GM21737 (cell line): ENCODE results near the gene MCF2L.

Source experiments
- ATAC-seq: cut with Tn5 transposase; IDR thresholded peaks from one replicate; pipeline ENCODE4 v1.9.1; 2021; ENCODE audit warnings: mild to moderate bottlenecking, moderate library complexity; ENCODE audit not compliant: unreplicated experiment

MCF2L gene

GRCh38 chr13:112979406-112979902, 10.4 kb downstream of the MCF2L start:
- no peak for ATAC-seq

GRCh38 chr13:112980434-112980833, 11.4 kb downstream of the MCF2L start:
- no peak for ATAC-seq

- no peak for ATAC-seq
These were observed 12.4 kb downstream of the MCF2L start for GRCh38 chr13:112981451-112981850.

- no peak for ATAC-seq
These were observed 13.4 kb downstream of the MCF2L start for GRCh38 chr13:112982281-112983041.

- ATAC-seq = no peak
These were observed 14.0 kb downstream of the MCF2L start for GRCh38 chr13:112983042-112983305.

- no peak for ATAC-seq
These were observed 14.6 kb downstream of the MCF2L start for GRCh38 chr13:112983428-112984196.

- no peak for ATAC-seq
These were observed 15.5 kb downstream of the MCF2L start for GRCh38 chr13:112984501-112984900.

GRCh38 chr13:112984954-112985802, 16.2 kb downstream of the MCF2L start:
- no peak for ATAC-seq

- ATAC-seq = no peak
These were observed 16.9 kb downstream of the MCF2L start for GRCh38 chr13:112985803-112986408.

- no peak for ATAC-seq
These were observed 17.5 kb downstream of the MCF2L start for GRCh38 chr13:112986470-112986869.

GRCh38 chr13:112986946-112987681, 18.1 kb downstream of the MCF2L start:
- no peak for ATAC-seq

- no peak for ATAC-seq
These were observed 18.6 kb downstream of the MCF2L start for GRCh38 chr13:112987682-112988024.

- no peak for ATAC-seq
These were observed 21.8 kb downstream of the MCF2L start for GRCh38 chr13:112990783-112991182.

- no peak for ATAC-seq
These were observed 22.6 kb downstream of the MCF2L start for GRCh38 chr13:112991609-112992008.

GRCh38 chr13:112992931-112993680, 24.1 kb downstream of the MCF2L start:
- no peak for ATAC-seq

GRCh38 chr13:112994084-112994780, 25.2 kb downstream of the MCF2L start:
- no peak for ATAC-seq

- ATAC-seq = no peak
These were observed 25.9 kb downstream of the MCF2L start for GRCh38 chr13:112994781-112995355.

- no peak for ATAC-seq
These were observed 26.6 kb downstream of the MCF2L start for GRCh38 chr13:112995395-112996191.
